ENCODE results near the gene TSPAN1. TPM values are rescaled to one million over a fixed set of nuclear protein-coding genes. Genes with fewer than 3 reads are reported as not detected.
A peak's percentile ranks its signal among the peaks of the same experiment; 100 is the strongest.

The TSPAN1 gene
- total and polyA plus RNA-seq, 10 of the 15 experiments (the other 5 are each of a cell fraction or from before 2014, with no cell fraction given), result 0.08 to 0.29 (median 0.23) TPM; not detected in 5

DNA sequence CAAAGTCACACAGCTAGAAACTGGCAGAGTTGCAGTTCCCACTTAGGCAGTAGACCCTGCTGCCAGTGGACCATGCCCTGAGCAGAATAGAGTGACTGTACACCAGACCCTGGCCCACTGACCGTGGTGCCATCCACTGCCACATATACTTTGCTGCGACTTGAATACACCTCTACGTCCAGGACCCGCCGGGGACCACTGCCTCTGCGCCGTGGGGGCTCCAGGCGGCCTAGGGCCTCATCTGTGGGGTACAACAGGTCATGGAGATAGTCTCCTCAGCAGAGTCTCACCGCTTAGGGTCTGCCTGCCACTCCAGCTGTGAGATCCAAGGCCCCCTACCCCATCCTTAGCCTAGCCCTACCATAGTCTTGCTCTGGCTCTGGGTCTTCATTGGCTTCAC lies 21.7 kb downstream of the TSPAN1 start:
- ChIA-PET SMC1A (ENCODE audit: uncharacterized antibody, unreplicated experiment) (no interaction called here), POLR2A (interaction anchor here (1.0 kb wide), 1 partner anchor 12 kb away, joined by 3 read pairs; no protein-coding TSS in a partner anchor), CTCF (interaction anchor here (3.9 kb wide), 1 partner anchor 14 kb away, joined by 30 read pairs; no protein-coding TSS in a partner anchor), RAD21 (ENCODE audit: unreplicated experiment) (no interaction called here)
- Histone ChIP-seq H2AFZ (ENCODE audit: control insufficient read depth, low read depth, low read length) (no peak overlapping the region), H3K9ac (ENCODE audit: control insufficient read depth, insufficient read depth, low read length) (no peak overlapping the region), H3K36me3 (ENCODE audit: control insufficient read depth in 2 of 2, insufficient read depth in 2 of 2, low read length in 1 of 2) (peaks cover 5 to 7% of the 10 kb centered on the region in 2 experiments; a peak in 3 of 4 replicates), H3K27ac (ENCODE audit: control insufficient read depth, insufficient read depth) (no peak overlapping the region), H3K4me1 (ENCODE audit: control insufficient read depth, insufficient read depth, low read length) (peaks cover 6% of the 10 kb centered on the region), H3K9me3 (replicated peaks; ENCODE audit: control insufficient read depth, insufficient read depth, low read length) (no peaks in the 10 kb centered on the region), H3K27me3 (replicated peaks in 1 of 2; ENCODE audit: control insufficient read depth in 2 of 2, insufficient read depth in 2 of 2, low read length in 1 of 2) (no peaks in the 10 kb centered on the region), H3K4me2 (ENCODE audit: control insufficient read depth, insufficient read depth) (peak overlapping the region; percentile 70; the same call in 1 of the 2 replicates), H4K20me1 (ENCODE audit: control insufficient read depth, insufficient read depth) (no peaks in the 10 kb centered on the region), H3K4me3 (no peak overlapping the region), H3K79me2 (ENCODE audit: control insufficient read depth, insufficient read depth, low read length) (peaks cover 6% of the 10 kb centered on the region)
- DNase-seq (ENCODE audit: low read depth, low spot score) (no peak), FAIRE-seq (no peak), ATAC-seq (no peak)
- intact Hi-C loops (cut with micrococcal nuclease; ENCODE audit: unreplicated experiment) (no loop called here), in situ Hi-C loops (cut with MboI) (no loop called here)
- 96% methylated on average over 9 of the region's 9 CpGs for WGBS (ENCODE audit: insufficient coverage, insufficient replicate concordance, low lambda C conversion rate, missing lambda C conversion rate)
- no TSS peak for BruUV-seq (replicated peaks)
- TF ChIP-seq, protein P1, sequence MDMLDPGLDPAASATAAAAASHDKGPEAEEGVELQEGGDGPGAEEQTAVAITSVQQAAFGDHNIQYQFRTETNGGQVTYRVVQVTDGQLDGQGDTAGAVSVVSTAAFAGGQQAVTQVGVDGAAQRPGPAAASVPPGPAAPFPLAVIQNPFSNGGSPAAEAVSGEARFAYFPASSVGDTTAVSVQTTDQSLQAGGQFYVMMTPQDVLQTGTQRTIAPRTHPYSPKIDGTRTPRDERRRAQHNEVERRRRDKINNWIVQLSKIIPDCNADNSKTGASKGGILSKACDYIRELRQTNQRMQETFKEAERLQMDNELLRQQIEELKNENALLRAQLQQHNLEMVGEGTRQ (IDR thresholded peaks at IDR 0.05; ENCODE audit: borderline replicate concordance, low read depth, low read length), result no peak
- TF ChIP-seq CREB1 (IDR thresholded peaks at IDR 0.05; ENCODE audit: low read depth) (no peak), FOXM1 (IDR thresholded peaks at IDR 0.05; ENCODE audit: low read depth, low read length) (no peak), ASH2L (IDR thresholded peaks at IDR 0.05; ENCODE audit: borderline replicate concordance, low read depth) (no peak), NRF1 (conservative IDR thresholded peaks at IDR 0.05; ENCODE audit: low read depth, low read length) (no peak), IKZF1 (conservative IDR thresholded peaks at IDR 0.05) (no peak), ZNF207 (IDR thresholded peaks at IDR 0.05; ENCODE audit: borderline replicate concordance) (no peak), MEF2A (IDR thresholded peaks at IDR 0.05; ENCODE audit: insufficient read depth, low read depth, low read length) (no peak), MXI1 (IDR thresholded peaks at IDR 0.05; ENCODE audit: low read depth, low read length) (no peak), JUNB (IDR thresholded peaks at IDR 0.05) (no peak), PAX5 (IDR thresholded peaks at IDR 0.05; ENCODE audit: borderline replicate concordance, low read depth, low read length) (no peak), BMI1 (IDR thresholded peaks at IDR 0.05; ENCODE audit: borderline replicate concordance) (no peak), DPF2 (IDR thresholded peaks at IDR 0.05) (no peak), STAT1 (conservative IDR thresholded peaks at IDR 0.05) (no peak)
- TF ChIP-seq, protein P2, sequence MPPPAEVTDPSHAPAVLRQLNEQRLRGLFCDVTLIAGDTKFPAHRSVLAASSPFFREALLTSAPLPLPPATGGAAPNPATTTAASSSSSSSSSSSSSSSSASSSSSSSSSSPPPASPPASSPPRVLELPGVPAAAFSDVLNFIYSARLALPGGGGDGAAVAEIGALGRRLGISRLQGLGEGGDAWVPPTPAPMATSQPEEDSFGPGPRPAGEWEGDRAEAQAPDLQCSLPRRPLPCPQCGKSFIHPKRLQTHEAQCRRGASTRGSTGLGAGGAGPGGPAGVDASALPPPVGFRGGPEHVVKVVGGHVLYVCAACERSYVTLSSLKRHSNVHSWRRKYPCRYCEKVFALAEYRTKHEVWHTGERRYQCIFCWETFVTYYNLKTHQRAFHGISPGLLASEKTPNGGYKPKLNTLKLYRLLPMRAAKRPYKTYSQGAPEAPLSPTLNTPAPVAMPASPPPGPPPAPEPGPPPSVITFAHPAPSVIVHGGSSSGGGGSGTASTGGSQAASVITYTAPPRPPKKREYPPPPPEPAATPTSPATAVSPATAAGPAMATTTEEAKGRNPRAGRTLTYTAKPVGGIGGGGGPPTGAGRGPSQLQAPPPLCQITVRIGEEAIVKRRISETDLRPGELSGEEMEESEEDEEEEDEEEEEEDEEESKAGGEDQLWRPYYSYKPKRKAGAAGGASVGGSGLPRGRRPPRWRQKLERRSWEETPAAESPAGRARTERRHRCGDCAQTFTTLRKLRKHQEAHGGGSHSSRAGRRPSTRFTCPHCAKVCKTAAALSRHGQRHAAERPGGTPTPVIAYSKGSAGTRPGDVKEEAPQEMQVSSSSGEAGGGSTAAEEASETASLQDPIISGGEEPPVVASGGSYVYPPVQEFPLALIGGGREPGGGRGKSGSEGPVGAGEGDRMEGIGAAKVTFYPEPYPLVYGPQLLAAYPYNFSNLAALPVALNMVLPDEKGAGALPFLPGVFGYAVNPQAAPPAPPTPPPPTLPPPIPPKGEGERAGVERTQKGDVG (CRISPR knock-in tag; IDR thresholded peaks at IDR 0.05), result no peak
- TF ChIP-seq, protein P3, sequence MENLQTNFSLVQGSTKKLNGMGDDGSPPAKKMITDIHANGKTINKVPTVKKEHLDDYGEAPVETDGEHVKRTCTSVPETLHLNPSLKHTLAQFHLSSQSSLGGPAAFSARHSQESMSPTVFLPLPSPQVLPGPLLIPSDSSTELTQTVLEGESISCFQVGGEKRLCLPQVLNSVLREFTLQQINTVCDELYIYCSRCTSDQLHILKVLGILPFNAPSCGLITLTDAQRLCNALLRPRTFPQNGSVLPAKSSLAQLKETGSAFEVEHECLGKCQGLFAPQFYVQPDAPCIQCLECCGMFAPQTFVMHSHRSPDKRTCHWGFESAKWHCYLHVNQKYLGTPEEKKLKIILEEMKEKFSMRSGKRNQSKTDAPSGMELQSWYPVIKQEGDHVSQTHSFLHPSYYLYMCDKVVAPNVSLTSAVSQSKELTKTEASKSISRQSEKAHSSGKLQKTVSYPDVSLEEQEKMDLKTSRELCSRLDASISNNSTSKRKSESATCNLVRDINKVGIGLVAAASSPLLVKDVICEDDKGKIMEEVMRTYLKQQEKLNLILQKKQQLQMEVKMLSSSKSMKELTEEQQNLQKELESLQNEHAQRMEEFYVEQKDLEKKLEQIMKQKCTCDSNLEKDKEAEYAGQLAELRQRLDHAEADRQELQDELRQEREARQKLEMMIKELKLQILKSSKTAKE (IDR thresholded peaks at IDR 0.05; ENCODE audit: low read depth, poor library complexity, severe bottlenecking), result no peak
- TF ChIP-seq, protein P4, sequence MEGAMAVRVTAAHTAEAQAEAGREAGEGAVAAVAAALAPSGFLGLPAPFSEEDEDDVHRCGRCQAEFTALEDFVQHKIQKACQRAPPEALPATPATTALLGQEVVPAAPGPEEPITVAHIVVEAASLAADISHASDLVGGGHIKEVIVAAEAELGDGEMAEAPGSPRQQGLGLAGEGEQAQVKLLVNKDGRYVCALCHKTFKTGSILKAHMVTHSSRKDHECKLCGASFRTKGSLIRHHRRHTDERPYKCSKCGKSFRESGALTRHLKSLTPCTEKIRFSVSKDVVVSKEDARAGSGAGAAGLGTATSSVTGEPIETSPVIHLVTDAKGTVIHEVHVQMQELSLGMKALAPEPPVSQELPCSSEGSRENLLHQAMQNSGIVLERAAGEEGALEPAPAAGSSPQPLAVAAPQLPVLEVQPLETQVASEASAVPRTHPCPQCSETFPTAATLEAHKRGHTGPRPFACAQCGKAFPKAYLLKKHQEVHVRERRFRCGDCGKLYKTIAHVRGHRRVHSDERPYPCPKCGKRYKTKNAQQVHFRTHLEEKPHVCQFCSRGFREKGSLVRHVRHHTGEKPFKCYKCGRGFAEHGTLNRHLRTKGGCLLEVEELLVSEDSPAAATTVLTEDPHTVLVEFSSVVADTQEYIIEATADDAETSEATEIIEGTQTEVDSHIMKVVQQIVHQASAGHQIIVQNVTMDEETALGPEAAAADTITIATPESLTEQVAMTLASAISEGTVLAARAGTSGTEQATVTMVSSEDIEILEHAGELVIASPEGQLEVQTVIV (IDR thresholded peaks at IDR 0.05; ENCODE audit: borderline replicate concordance, partially characterized antibody), result no peak
